SK-N-SH (cell line): Measurements from ENCODE around the gene STOML2. TPM values are rescaled to one million over a fixed set of nuclear protein-coding genes. Genes with fewer than 3 reads are reported as not detected.
A peak's percentile ranks its signal among the peaks of the same experiment; 100 is the strongest.

Experiments
- CTCF ChIA-PET: fragments of 300-600, 350-600 bp; formaldehyde crosslinking; extraction: SDS; loops from one replicate; lab custom pipeline; 2021; lab: Yijun Ruan, JAX
- POLR2A ChIA-PET: fragments of 350-600 bp; sonication (Branson Sonifier 250); formaldehyde crosslinking; extraction: SDS; loops from one replicate; lab custom pipeline; 2020; ENCODE audit warnings: antibody characterized with exemption, inconsistent platforms; lab: Yijun Ruan, JAX
- DNase-seq: peaks from one replicate; pipeline ENCODE4 v3.0.0; 2012
- H2AFZ ChIP-seq: fragments of 200-600 bp; sonication (generic); 2 replicates; pipeline ENCODE4 v1.8.1; 2016; ENCODE audit warnings: antibody characterized with exemption, mild to moderate bottlenecking, low read depth
- H3F3A ChIP-seq: fragments of 200-600 bp; sonication (generic); replicated peaks from 2 replicates; pipeline ENCODE3; 2016; ENCODE audit warnings: antibody characterized with exemption, mild to moderate bottlenecking; ENCODE audit not compliant: insufficient read depth
- H3K27ac ChIP-seq, 2 experiments: fragments of 200-500 bp in 1 of 2; fragments of 200-600 bp in 1 of 2; sonication (Bioruptor generic) in 1 of 2; sonication (generic), shearing (Covaris generic) in 1 of 2; 2 replicates each; pipeline versions ENCODE4 v1.5.1 to v1.6.1; 2014 to 2016; ENCODE audit warnings: low read depth in 2 of 2, inconsistent platforms in 1 of 2, low read length in 1 of 2, mild to moderate bottlenecking in 1 of 2, mixed read lengths in 1 of 2
- H3K27me3 ChIP-seq: fragments of 200-600 bp; sonication (generic), shearing (Covaris generic); 2 replicates; pipeline ENCODE4 v1.6.1; 2016; ENCODE audit warnings: mixed run types; ENCODE audit not compliant: insufficient read depth
- H3K36me3 ChIP-seq, 2 experiments: fragments of 200-500 bp in 1 of 2; fragments of 200-600 bp in 1 of 2; sonication (Bioruptor generic) in 1 of 2; sonication (generic) in 1 of 2; replicated peaks in 1 of 2; 2 replicates each; pipeline versions ENCODE3 to v1.5.1; 2014 to 2016; ENCODE audit warnings: low read length in 1 of 2, mild to moderate bottlenecking in 1 of 2; ENCODE audit not compliant: insufficient read depth in 2 of 2, control insufficient read depth in 1 of 2
- H3K4me1 ChIP-seq, 2 experiments: fragments of 200-500 bp in 1 of 2; fragments of 200-600 bp in 1 of 2; sonication (Bioruptor generic) in 1 of 2; sonication (generic), shearing (Covaris generic) in 1 of 2; 2 replicates each; pipeline versions ENCODE4 v1.5.1 to v1.6.1; 2014 to 2016; ENCODE audit warnings: low read depth in 1 of 2, low read length in 1 of 2, mixed run types in 1 of 2; ENCODE audit not compliant: insufficient read depth in 2 of 2, control insufficient read depth in 1 of 2
- H3K4me2 ChIP-seq: fragments of 200-600 bp; sonication (generic), shearing (Covaris generic); 2 replicates; pipeline ENCODE4 v1.6.1; 2017; ENCODE audit warnings: mixed run types
- H3K4me3 ChIP-seq, 2 experiments: fragments of 200-500 bp in 1 of 2; fragments of 200-600 bp in 1 of 2; sonication (Bioruptor generic) in 1 of 2; sonication (generic), shearing (Covaris generic) in 1 of 2; 2 replicates each; pipeline versions ENCODE4 v1.5.1 to v1.8.1; 2014 to 2016; ENCODE audit warnings: low read depth in 2 of 2, inconsistent platforms in 1 of 2, low read length in 1 of 2, mild to moderate bottlenecking in 1 of 2, mixed read lengths in 1 of 2, moderate library complexity in 1 of 2
- H3K79me2 ChIP-seq: fragments of 200-600 bp; sonication (generic); 2 replicates; pipeline ENCODE4 v1.8.1; 2017; ENCODE audit warnings: mild to moderate bottlenecking; ENCODE audit not compliant: insufficient read depth
- H3K9ac ChIP-seq: fragments of 200-600 bp; sonication (generic); 2 replicates; pipeline ENCODE4 v1.6.1; 2017; ENCODE audit warnings: mixed run types
- H3K9me2 ChIP-seq: fragments of 200-600 bp; sonication (generic); 2 replicates; pipeline ENCODE4 v1.6.1; 2017; ENCODE audit warnings: mixed run types
- H3K9me3 ChIP-seq: fragments of 200-600 bp; sonication (generic); 2 replicates; pipeline ENCODE4 v1.6.1; 2017; ENCODE audit warnings: mixed run types, mild to moderate bottlenecking, moderate library complexity
- H4K20me1 ChIP-seq: fragments of 200-600 bp; sonication (generic); 2 replicates; pipeline ENCODE4 v1.6.1; 2017; ENCODE audit warnings: mild to moderate bottlenecking, mixed run types; ENCODE audit not compliant: insufficient read depth
- FOSL2 ChIP-seq: IDR thresholded peaks from 2 replicates; pipeline ENCODE4 v1.4.0; 2012; ENCODE audit warnings: low read depth, mild to moderate bottlenecking, moderate library complexity, borderline replicate concordance
- JUND ChIP-seq: IDR thresholded peaks from 2 replicates; pipeline ENCODE4 v1.4.0; 2012
- POLR2AphosphoS5 ChIP-seq: IDR thresholded peaks from 2 replicates; pipeline ENCODE4 v1.6.1; 2012; ENCODE audit warnings: low read depth, low read length
- TAF1 ChIP-seq: IDR thresholded peaks from 2 replicates; pipeline ENCODE4 v1.6.1; 2012; ENCODE audit warnings: low read depth, mild to moderate bottlenecking, low read length, moderate library complexity, borderline replicate concordance
- TCF12 ChIP-seq: IDR thresholded peaks from 2 replicates; pipeline ENCODE4 v1.4.0; 2012
- WGBS: methylation state at CpG from one replicate; pipeline ENCODE4 v1.1.6; 2017; ENCODE audit warnings: low lambda C conversion rate; 5-methylcytosine and 5-hydroxymethylcytosine counted together
- polyA plus RNA-seq, 3 experiments: library from polyadenylated mRNA; depleted of rRNA; stranded (reverse); fragments of >200 nt; gene quantifications; 2 replicates each; pipeline ENCODE4 v1.2.3, GENCODE V29; 2012
- TF ChIP-seq, protein P1 (sequence below): IDR thresholded peaks from 2 replicates; pipeline ENCODE4 v1.6.1; 2012; ENCODE audit warnings: mild to moderate bottlenecking, low read depth, low read length, moderate library complexity

Gene STOML2
- polyA plus RNA-seq, 1 of the 3 experiments (the other 2 are of a cell fraction): 232 TPM

- TF ChIP-seq TAF1: no peak
- no peak for TF ChIP-seq JUND
- TF ChIP-seq FOSL2: no peak
- TF ChIP-seq TCF12: no peak
- TF ChIP-seq, protein P1, sequence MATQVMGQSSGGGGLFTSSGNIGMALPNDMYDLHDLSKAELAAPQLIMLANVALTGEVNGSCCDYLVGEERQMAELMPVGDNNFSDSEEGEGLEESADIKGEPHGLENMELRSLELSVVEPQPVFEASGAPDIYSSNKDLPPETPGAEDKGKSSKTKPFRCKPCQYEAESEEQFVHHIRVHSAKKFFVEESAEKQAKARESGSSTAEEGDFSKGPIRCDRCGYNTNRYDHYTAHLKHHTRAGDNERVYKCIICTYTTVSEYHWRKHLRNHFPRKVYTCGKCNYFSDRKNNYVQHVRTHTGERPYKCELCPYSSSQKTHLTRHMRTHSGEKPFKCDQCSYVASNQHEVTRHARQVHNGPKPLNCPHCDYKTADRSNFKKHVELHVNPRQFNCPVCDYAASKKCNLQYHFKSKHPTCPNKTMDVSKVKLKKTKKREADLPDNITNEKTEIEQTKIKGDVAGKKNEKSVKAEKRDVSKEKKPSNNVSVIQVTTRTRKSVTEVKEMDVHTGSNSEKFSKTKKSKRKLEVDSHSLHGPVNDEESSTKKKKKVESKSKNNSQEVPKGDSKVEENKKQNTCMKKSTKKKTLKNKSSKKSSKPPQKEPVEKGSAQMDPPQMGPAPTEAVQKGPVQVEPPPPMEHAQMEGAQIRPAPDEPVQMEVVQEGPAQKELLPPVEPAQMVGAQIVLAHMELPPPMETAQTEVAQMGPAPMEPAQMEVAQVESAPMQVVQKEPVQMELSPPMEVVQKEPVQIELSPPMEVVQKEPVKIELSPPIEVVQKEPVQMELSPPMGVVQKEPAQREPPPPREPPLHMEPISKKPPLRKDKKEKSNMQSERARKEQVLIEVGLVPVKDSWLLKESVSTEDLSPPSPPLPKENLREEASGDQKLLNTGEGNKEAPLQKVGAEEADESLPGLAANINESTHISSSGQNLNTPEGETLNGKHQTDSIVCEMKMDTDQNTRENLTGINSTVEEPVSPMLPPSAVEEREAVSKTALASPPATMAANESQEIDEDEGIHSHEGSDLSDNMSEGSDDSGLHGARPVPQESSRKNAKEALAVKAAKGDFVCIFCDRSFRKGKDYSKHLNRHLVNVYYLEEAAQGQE: no peak
Observed at GRCh38 chr9:35114840-35115628, 12.1 kb upstream of the STOML2 start (continued).

DNA sequence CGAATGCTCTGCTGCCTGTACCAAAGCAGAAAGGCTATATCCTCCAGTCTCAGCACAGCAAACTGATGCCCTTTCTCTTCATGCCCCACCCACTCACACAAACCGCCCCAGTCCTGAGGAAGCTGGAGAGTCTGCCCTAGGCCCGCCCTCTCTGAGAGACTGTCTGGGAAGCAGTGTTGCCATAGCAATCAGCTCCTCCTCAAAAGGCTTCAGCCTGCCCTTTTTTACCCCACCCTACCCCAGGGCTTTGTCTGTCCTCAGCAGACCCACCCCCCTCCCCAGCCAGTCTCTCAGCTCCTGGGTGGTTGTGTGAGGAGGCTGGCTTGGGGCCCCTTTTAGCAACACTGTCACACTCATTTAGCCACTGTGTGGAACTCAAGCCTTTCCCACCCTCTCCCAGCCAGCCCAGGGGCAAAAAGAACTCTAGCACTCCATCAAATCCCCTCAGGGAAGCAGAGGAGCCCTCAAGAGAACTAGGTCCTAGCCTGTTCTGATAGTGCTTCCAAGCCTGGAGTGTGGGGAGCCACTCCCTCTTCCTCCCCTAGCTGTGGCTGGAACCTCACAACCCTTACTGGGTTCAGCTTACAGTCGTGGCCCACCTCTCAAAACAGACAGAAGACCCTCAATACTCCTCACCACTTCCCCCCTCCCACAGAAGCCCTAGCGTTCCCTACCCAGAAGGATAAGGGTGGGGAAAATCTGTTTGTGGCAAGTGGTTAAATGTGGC is 11.3 kb upstream of the STOML2 start:
- Histone ChIP-seq H3K9me3 (no peaks in the 10 kb centered on the region), H3K4me1 (peaks cover 35 to 45% of the 10 kb centered on the region in 2 experiments), H2AFZ (peak overlapping the region; percentile 58; the same call in 1 of the 2 replicates), H3K27ac (peak overlapping the region; percentile 97 to 98), H4K20me1 (peaks cover 11% of the 10 kb centered on the region; the same call in 1 of the 2 replicates), H3K27me3 (no peaks in the 10 kb centered on the region), H3K36me3 (peaks cover 3 to 5% of the 10 kb centered on the region in 2 experiments), H3K9ac (peak overlapping the region; percentile 93), H3K9me2 (no peaks in the 10 kb centered on the region), H3K4me3 (peak overlapping the region; percentile 76 to 85), H3K4me2 (peak overlapping the region; percentile 99), H3K79me2 (peaks cover 49% of the 10 kb centered on the region), H3F3A (peaks cover 42% of the 10 kb centered on the region)
- ChIA-PET POLR2A (interaction anchor here (1.0 to 3.2 kb wide), 4 partner anchors 11 to 48 kb away, joined by 3 to 35 read pairs (median 7); partner anchors contain the start of genes FANCG, STOML2 and UNC13B), CTCF (interaction anchor here (0.8 to 3.5 kb wide), 12 partner anchors 7 to 550 kb away, joined by 3 to 55 read pairs (median 4); partner anchors contain the start of genes ARHGEF39 and PIGO)
- peak; percentile 62 for DNase-seq
- 0% methylated on average over 4 of the region's 5 CpGs for WGBS
- no peak for TF ChIP-seq FOSL2
- peak; percentile 54; the same call in 1 of the 2 replicates for TF ChIP-seq POLR2AphosphoS5
